Heart right ventricle (tissue), 16 donors: ENCODE data around the gene BAIAP3. TPM values are rescaled to one million over a fixed set of nuclear protein-coding genes. Genes with fewer than 3 reads are reported as not detected.
A peak's percentile ranks its signal among the peaks of the same experiment; 100 is the strongest.

Experiments
- ATAC-seq, 8 donors: fragments of 200-7000 bp; cut with Tn5 transposase; one replicate each; pipeline ENCODE4 v1.9.1; 2020; ENCODE audit warnings: mild to moderate bottlenecking in 8 of 8, moderate library complexity in 8 of 8, moderate number of reproducible peaks in 1 of 8
- DNase-seq, 2 donors: peaks; one replicate each; pipeline ENCODE4 v3.0.0-alpha.2; 2020
- H3K27ac ChIP-seq, 10 donors: fragments of 200-600 bp; sonication (generic) in 2 of 10; one replicate each; pipeline versions ENCODE4 v1.5.0 to v1.8.0; 2020 to 2022; ENCODE audit warnings: mild to moderate bottlenecking in 3 of 10
- H3K27me3 ChIP-seq, 7 donors: fragments of 200-600 bp; one replicate each; pipeline ENCODE4 v1.8.0; 2021 to 2022; ENCODE audit warnings: mild to moderate bottlenecking in 2 of 7
- H3K36me3 ChIP-seq, 9 donors: fragments of 200-600 bp; sonication (generic) in 1 of 9; one replicate each; pipeline versions ENCODE4 v1.5.0 to v1.8.0; 2020 to 2022; ENCODE audit warnings: mild to moderate bottlenecking in 2 of 9
- H3K4me1 ChIP-seq, 9 donors: fragments of 200-600 bp; sonication (generic) in 1 of 9; one replicate each; pipeline versions ENCODE4 v1.5.0 to v1.8.0; 2020 to 2022; ENCODE audit warnings: mild to moderate bottlenecking in 4 of 9
- H3K4me3 ChIP-seq, 10 donors: fragments of 200-600 bp; sonication (generic) in 2 of 10; one replicate each; pipeline versions ENCODE4 v1.5.0 to v1.8.0; 2020 to 2022; ENCODE audit warnings: mild to moderate bottlenecking in 7 of 10, moderate library complexity in 2 of 10
- H3K9me3 ChIP-seq, 11 donors: fragments of 200-600 bp in 10 of 11; sonication (generic) in 2 of 11; one replicate each; pipeline versions ENCODE4 v1.5.0 to v1.8.0; 2013 to 2022; ENCODE audit warnings: mild to moderate bottlenecking in 2 of 11, control low read depth in 1 of 11, moderate library complexity in 1 of 11
- WGBS, 2 donors: extraction: QIAGEN DNeasy Blood & Tissue Kit; methylation state at CpG; one replicate each; pipeline ENCODE4 v1.1.7; 2013; ENCODE audit warnings: inconsistent platforms in 1 of 2; 5-methylcytosine and 5-hydroxymethylcytosine counted together
- intact Hi-C, 10 donors: fragments of 100-400 bp; cut with DNase I; formaldehyde crosslinking; loops; one replicate each; pipeline versions ENCODE4 v1.11.1 to v1.14.2; 2022
- polyA plus RNA-seq, 2 donors: library from polyadenylated mRNA; stranded (reverse); fragments of 200-250 nt; gene quantifications; one replicate each; pipeline ENCODE4 v1.2.3, GENCODE V29; 2013
- total RNA-seq, 10 donors: library from RNA; stranded (reverse); fragmentation: NEBNext Ultra II Directional in 3 of 10; extraction: Animal tissue kit (Norgen Biotek cat#: 25700) in 3 of 10; gene quantifications; one replicate each; pipeline versions ENCODE4 v1.2.1 to v1.2.4, GENCODE V29; 2021 to 2023
- TF ChIP-seq, protein P1 (sequence below), 9 donors: fragments of 200-600 bp; sonication (generic) in 2 of 9; IDR thresholded peaks; one replicate each; pipeline versions ENCODE4 v1.5.0 to v1.8.0; 2021 to 2022; ENCODE audit warnings: antibody characterized with exemption in 9 of 9, mild to moderate bottlenecking in 5 of 9, moderate library complexity in 1 of 9
- donor health status: Arrhythmogenic right ventricular cardiomyopathy.
- donor health status: ischemic (EF 13 %, LVEDD 7.1; RV severe dilation, severe dysfunction).
- donor health status: healthy with polysubstance abuse.
- donor health status: DM: no; HTN: yes; CAD: no.
- donor health status: DM: no; HTN: no; CAD: no.
- donor health status: ischemic (EF 25% LVEDD 6.9; RV normal size, moderate dysfunction).
- donor health status: ischemic (EF 25% LVEDD 5.7; RV mildly dilated, moderate dysfunction).
- donor health status: healthy.
- donor health status: DM: yes; HTN: yes; CAD: no.
- donor health status: Ischemic cardiomyopathy.
- donor health status: ischemic (EF 35%, LVEDD 5.7; RV mildly dilated, moderate dysfunction).
- donor health status: nonischemic (EF 11% LVEDD 7.7; RV severe dilation, severe dysfunction).
- donor health status: DM: yes; HTN: yes; CAD: no.
- donor health status: PGD.
- donor health status: ischemic (EF 29% LVEDD 5.4; RV normal size, mild dysfunction).
- donor health status: nonischemic (EF 23%, LVEDD 6.1; RV moderate dilation, normal function).

BAIAP3 gene
- total and polyA plus RNA-seq, 12 donors: 0.37 to 6.8 (median 2.0) TPM

DNA sequence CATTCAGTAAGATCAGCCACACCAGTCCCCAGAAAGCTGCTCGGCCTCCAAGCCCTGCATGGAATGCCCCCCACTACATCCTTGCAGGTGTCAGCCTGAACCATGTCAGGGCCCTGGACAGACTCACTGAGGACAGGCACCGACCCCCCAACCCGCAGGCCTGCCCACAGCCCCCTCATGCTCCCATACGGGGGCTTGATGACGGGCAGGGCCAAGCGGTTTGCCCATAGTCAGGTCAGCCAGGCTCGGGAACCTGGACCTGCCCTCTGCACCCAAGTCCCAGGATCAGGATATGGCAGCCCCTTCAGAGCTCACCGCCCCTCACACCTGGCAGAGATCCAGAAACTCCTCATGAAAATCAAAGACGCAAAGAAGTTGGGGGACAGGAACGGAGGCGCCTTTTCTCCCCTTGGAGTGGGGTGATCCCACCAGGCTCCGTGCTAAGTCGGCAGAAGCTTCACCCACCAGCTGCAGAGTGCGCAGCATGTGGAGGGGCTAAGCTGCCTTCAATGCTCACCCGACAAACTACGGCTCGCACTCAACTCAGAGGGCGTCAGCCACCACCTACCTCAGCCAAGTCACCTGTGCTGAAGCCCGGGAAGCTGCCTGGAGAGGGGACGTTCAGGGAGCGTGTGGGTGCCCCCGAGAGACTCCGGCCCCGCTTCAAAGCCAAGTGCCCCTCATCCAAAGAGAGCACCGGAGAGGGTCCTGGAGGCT, 44.8 kb downstream of the BAIAP3 start:
- WGBS, 2 donors: 93 to 94% methylated on average over 25 of the region's 25 CpGs
- TF ChIP-seq, protein P1, sequence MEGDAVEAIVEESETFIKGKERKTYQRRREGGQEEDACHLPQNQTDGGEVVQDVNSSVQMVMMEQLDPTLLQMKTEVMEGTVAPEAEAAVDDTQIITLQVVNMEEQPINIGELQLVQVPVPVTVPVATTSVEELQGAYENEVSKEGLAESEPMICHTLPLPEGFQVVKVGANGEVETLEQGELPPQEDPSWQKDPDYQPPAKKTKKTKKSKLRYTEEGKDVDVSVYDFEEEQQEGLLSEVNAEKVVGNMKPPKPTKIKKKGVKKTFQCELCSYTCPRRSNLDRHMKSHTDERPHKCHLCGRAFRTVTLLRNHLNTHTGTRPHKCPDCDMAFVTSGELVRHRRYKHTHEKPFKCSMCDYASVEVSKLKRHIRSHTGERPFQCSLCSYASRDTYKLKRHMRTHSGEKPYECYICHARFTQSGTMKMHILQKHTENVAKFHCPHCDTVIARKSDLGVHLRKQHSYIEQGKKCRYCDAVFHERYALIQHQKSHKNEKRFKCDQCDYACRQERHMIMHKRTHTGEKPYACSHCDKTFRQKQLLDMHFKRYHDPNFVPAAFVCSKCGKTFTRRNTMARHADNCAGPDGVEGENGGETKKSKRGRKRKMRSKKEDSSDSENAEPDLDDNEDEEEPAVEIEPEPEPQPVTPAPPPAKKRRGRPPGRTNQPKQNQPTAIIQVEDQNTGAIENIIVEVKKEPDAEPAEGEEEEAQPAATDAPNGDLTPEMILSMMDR (IDR thresholded peaks at IDR 0.05): no peak
- H3K9me3 ChIP-seq: no peaks in the 10 kb centered on the region
- H3K4me3 ChIP-seq: peak overlapping the region in 9 of 10 donors; percentile 40 to 64 (median 59)
- no peaks in the 10 kb centered on the region for H3K27me3 ChIP-seq
- H3K4me1 ChIP-seq: peaks cover 7 to 26% (median 17%) of the 10 kb centered on the region in 9 donors
- intact Hi-C loops: no loop called here
- DNase-seq (no peak), ATAC-seq (peak in 3 of 8 donors; percentile 3 to 14 (median 3))
- peak overlapping the region in 9 of 10 donors; percentile 59 to 91 (median 83) for H3K27ac ChIP-seq
- peaks cover 0 to 49% (median 9%) of the 10 kb centered on the region in 9 donors for H3K36me3 ChIP-seq

DNA sequence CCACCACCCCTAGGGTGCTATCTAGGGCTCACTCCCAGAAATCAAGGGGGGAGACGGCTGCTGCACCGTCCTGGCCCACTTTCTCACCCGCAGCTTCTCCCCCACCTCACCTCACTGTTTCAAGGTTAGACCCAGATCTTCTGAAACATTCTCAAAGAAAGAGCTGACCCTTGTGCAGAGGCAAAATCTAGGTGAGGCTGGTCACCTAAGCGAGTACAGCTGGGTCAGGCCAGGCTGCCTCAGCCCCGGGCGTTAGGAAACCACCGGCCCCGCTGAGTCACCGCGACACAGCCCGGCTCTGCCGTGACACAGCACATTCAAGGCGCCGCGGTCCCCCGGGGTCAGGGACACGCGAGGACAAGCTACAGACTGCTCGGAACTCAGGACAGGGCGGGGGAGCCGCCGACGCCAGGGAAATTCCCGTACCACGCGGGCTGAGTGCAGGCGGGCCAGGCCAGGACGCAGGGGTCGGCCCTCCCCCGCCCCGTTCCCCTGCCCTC, 45.4 kb downstream of the BAIAP3 start:
- TF ChIP-seq, protein P1 (IDR thresholded peaks at IDR 0.05): no peak
- H3K4me3 ChIP-seq: peak overlapping the region; percentile 30 to 64 (median 58)
- ATAC-seq (peak; percentile 87 to 91 (median 89)), DNase-seq (peak; percentile 84 to 85)
- H3K36me3 ChIP-seq: peaks cover 0 to 55% (median 9%) of the 10 kb centered on the region in 9 donors
- peak overlapping the region; percentile 46 to 91 (median 82) for H3K27ac ChIP-seq
- H3K9me3 ChIP-seq: no peaks in the 10 kb centered on the region
- no peaks in the 10 kb centered on the region for H3K27me3 ChIP-seq
- H3K4me1 ChIP-seq: peaks cover 7 to 26% (median 17%) of the 10 kb centered on the region in 9 donors
- WGBS, 2 donors: 7 to 9% methylated on average over 31 of the region's 31 CpGs
- intact Hi-C loops: no loop called here

DNA sequence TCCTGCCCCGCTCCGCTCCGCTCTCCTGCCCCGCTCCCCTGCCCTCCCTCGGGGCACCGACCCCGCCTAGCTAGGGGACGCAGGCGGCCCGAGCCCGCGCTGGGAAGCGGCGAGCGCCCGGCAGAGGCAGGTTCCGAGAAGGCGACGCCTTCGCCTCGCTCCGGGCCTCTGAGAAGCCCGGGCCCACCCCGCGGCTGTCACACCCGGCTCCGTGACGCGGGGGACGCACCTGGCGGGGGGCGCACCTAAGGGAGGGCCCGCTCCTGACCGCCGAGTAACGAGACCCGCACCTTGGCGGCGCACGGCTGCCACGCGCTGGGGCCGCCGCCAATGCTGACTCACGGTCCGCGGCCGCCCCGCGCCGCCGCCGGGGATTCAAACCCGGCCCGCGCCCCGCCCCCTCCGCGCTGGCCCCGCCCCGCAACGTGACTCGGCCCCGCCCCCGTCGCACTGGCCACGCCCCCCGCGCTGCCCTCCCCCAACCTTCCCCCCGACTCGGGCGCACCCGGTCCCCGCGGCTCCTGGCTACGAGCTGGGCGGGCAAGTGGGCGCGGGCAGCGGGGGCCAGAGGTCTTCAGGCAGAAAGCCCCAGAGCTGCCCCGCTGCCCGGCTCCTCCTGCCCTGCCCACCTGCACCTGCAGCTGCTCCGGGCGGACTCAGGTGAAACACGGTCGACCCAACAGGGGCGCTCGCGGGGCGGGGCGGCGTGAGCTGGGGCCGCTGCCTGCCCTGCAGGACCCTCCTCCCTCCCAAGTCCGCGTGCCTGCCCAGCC, 46.0 kb downstream of the BAIAP3 start:
- H3K36me3 ChIP-seq: peaks cover 0 to 57% (median 9%) of the 10 kb centered on the region in 9 donors
- intact Hi-C loops: no loop called here

More for the DNA sequence above, 46.0 kb downstream of the BAIAP3 start:
- peak overlapping the region; percentile 46 to 91 (median 82) for H3K27ac ChIP-seq
- H3K4me3 ChIP-seq: peak overlapping the region; percentile 30 to 64 (median 58)
- peaks cover 7 to 26% (median 17%) of the 10 kb centered on the region in 9 donors for H3K4me1 ChIP-seq
- ATAC-seq (peak; percentile 38 to 84 (median 63)), DNase-seq (peak; percentile 32 to 68)
- H3K27me3 ChIP-seq: no peaks in the 10 kb centered on the region
- H3K9me3 ChIP-seq: no peaks in the 10 kb centered on the region
- TF ChIP-seq, protein P1 (IDR thresholded peaks at IDR 0.05): no peak
- WGBS, 2 donors: 9 to 10% methylated on average over 44 to 95 of the region's 95 CpGs
